ENCODE data around the gene COMT. TPM values are rescaled to one million over a fixed set of nuclear protein-coding genes. Genes with fewer than 3 reads are reported as not detected.

Gene COMT
- total and polyA plus RNA-seq, 9 of the 15 experiments (the other 6 are each of a cell fraction or from before 2014, with no cell fraction given), result 12.5 to 351 (median 155) TPM

DNA sequence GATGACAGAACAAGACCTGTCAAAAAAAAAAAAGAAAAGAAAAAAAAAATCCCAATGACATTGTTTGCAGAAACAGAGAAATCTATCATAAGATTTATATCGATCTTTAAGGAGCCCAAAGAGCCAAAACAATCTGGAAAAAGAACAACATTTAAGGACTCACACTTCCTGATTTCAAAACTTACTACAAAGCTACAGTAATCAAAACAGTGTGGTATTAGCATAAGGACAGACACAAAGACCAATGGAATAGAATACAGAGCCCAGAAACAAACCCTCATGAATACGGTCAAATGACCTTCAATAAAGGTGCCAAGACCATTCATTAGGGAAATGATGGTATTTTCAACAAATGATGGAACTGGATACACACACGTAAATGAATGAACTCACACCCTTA lies 62.9 kb downstream of the COMT start:
- CTCF ChIA-PET (ENCODE audit: low intra/inter-chr PET ratio), result no interaction called here
- peaks cover 19% of the 10 kb centered on the region for H3K9me3 ChIP-seq (replicated peaks; ENCODE audit: control insufficient read depth, insufficient read depth, low read depth, low read length)
- TF ChIP-seq, protein P1, sequence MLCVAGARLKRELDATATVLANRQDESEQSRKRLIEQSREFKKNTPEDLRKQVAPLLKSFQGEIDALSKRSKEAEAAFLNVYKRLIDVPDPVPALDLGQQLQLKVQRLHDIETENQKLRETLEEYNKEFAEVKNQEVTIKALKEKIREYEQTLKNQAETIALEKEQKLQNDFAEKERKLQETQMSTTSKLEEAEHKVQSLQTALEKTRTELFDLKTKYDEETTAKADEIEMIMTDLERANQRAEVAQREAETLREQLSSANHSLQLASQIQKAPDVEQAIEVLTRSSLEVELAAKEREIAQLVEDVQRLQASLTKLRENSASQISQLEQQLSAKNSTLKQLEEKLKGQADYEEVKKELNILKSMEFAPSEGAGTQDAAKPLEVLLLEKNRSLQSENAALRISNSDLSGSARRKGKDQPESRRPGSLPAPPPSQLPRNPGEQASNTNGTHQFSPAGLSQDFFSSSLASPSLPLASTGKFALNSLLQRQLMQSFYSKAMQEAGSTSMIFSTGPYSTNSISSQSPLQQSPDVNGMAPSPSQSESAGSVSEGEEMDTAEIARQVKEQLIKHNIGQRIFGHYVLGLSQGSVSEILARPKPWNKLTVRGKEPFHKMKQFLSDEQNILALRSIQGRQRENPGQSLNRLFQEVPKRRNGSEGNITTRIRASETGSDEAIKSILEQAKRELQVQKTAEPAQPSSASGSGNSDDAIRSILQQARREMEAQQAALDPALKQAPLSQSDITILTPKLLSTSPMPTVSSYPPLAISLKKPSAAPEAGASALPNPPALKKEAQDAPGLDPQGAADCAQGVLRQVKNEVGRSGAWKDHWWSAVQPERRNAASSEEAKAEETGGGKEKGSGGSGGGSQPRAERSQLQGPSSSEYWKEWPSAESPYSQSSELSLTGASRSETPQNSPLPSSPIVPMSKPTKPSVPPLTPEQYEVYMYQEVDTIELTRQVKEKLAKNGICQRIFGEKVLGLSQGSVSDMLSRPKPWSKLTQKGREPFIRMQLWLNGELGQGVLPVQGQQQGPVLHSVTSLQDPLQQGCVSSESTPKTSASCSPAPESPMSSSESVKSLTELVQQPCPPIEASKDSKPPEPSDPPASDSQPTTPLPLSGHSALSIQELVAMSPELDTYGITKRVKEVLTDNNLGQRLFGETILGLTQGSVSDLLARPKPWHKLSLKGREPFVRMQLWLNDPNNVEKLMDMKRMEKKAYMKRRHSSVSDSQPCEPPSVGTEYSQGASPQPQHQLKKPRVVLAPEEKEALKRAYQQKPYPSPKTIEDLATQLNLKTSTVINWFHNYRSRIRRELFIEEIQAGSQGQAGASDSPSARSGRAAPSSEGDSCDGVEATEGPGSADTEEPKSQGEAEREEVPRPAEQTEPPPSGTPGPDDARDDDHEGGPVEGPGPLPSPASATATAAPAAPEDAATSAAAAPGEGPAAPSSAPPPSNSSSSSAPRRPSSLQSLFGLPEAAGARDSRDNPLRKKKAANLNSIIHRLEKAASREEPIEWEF (CRISPR knock-in tag; IDR thresholded peaks at IDR 0.05), result 0 out of 2 replicates have a peak, but pooled peaks have one; percentile 27
- TF ChIP-seq DACH1 (IDR thresholded peaks at IDR 0.05; ENCODE audit: partially characterized antibody), result peak; percentile 26
- no peak for TF ChIP-seq ZNF431 (CRISPR knock-in tag; IDR thresholded peaks at IDR 0.05)
- TF ChIP-seq, protein P2, sequence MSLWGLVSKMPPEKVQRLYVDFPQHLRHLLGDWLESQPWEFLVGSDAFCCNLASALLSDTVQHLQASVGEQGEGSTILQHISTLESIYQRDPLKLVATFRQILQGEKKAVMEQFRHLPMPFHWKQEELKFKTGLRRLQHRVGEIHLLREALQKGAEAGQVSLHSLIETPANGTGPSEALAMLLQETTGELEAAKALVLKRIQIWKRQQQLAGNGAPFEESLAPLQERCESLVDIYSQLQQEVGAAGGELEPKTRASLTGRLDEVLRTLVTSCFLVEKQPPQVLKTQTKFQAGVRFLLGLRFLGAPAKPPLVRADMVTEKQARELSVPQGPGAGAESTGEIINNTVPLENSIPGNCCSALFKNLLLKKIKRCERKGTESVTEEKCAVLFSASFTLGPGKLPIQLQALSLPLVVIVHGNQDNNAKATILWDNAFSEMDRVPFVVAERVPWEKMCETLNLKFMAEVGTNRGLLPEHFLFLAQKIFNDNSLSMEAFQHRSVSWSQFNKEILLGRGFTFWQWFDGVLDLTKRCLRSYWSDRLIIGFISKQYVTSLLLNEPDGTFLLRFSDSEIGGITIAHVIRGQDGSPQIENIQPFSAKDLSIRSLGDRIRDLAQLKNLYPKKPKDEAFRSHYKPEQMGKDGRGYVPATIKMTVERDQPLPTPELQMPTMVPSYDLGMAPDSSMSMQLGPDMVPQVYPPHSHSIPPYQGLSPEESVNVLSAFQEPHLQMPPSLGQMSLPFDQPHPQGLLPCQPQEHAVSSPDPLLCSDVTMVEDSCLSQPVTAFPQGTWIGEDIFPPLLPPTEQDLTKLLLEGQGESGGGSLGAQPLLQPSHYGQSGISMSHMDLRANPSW (CRISPR knock-in tag; IDR thresholded peaks at IDR 0.05), result peak; percentile 17; the same call in 1 of the 2 replicates
- no peak for TF ChIP-seq GABPA (tag; conservative IDR thresholded peaks at IDR 0.05; ENCODE audit: low read depth)
- TF ChIP-seq, protein P3, sequence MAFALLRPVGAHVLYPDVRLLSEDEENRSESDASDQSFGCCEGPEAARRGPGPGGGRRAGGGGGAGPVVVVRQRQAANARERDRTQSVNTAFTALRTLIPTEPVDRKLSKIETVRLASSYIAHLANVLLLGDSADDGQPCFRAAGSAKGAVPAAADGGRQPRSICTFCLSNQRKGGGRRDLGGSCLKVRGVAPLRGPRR (CRISPR knock-in tag; IDR thresholded peaks at IDR 0.05), result 0 out of 2 replicates have a peak, but pooled peaks have one; percentile 18
- TF ChIP-seq ZNF197 (CRISPR knock-in tag; IDR thresholded peaks at IDR 0.05; ENCODE audit: low read depth), result no peak
- TF ChIP-seq, protein P4, sequence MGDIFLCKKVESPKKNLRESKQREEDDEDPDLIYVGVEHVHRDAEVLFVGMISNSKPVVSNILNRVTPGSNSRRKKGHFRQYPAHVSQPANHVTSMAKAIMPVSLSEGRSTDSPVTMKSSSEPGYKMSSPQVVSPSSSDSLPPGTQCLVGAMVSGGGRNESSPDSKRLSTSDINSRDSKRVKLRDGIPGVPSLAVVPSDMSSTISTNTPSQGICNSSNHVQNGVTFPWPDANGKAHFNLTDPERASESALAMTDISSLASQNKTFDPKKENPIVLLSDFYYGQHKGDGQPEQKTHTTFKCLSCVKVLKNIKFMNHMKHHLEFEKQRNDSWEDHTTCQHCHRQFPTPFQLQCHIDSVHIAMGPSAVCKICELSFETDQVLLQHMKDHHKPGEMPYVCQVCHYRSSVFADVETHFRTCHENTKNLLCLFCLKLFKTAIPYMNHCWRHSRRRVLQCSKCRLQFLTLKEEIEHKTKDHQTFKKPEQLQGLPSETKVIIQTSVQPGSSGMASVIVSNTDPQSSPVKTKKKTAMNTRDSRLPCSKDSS (IDR thresholded peaks at IDR 0.05; ENCODE audit: low read depth, partially characterized antibody), result peak; percentile 67
- no peak for TF ChIP-seq PHF8 (IDR thresholded peaks at IDR 0.05; ENCODE audit: borderline replicate concordance, low read length)
- no peak for TF ChIP-seq HLTF (IDR thresholded peaks at IDR 0.05)
- peak; percentile 69; the same call in 1 of the 2 replicates for TF ChIP-seq CBX1 (IDR thresholded peaks at IDR 0.05; ENCODE audit: low read depth)

More for the DNA sequence above, 62.9 kb downstream of the COMT start:
- Histone ChIP-seq H3K36me3 (ENCODE audit: control insufficient read depth, insufficient read depth, low read length) (peaks cover 8% of the 10 kb centered on the region; the same call in 1 of the 3 replicates), H3K27ac (ENCODE audit: extremely low read depth, low read depth, low read length) (no peak overlapping the region), H4K20me1 (replicated peaks; ENCODE audit: control insufficient read depth, insufficient read depth, low read length) (peaks cover 8% of the 10 kb centered on the region; the same call in 1 of the 2 replicates), H3K79me2 (ENCODE audit: control insufficient read depth, insufficient read depth, low read length) (peaks cover 10% of the 10 kb centered on the region; the same call in 1 of the 3 replicates), H3K9me1 (ENCODE audit: control insufficient read depth, insufficient read depth, low read length) (no peaks in the 10 kb centered on the region), H2AFZ (ENCODE audit: low read depth, low read length) (no peak overlapping the region), H3K27me3 (ENCODE audit: control insufficient read depth in 2 of 2, insufficient read depth in 2 of 2, low read length in 2 of 2) (no peaks in the 10 kb centered on the region), H3K9ac (ENCODE audit: insufficient read depth in 1 of 2, low read depth in 2 of 2, low read length in 2 of 2) (no peak overlapping the region), H3K4me1 (replicated peaks in 1 of 2; ENCODE audit: control insufficient read depth in 2 of 2, insufficient read depth in 2 of 2, low read length in 2 of 2) (peaks cover 34 to 40% of the 10 kb centered on the region in 2 experiments; a peak in 4 of 5 replicates), H3K4me2 (ENCODE audit: insufficient read depth, low read length) (no peak overlapping the region), H3K4me3 (no peak overlapping the region)
- WGBS (ENCODE audit: insufficient coverage, low coverage, missing lambda C conversion rate), result 62% methylated on average over 3 of the region's 3 CpGs
- in situ Hi-C loops (cut with MboI) (no loop called here), intact Hi-C loops (cut with micrococcal nuclease) (no loop called here)
- POLR2A ChIA-PET, result interaction anchor here (0.7 kb wide), 1 partner anchor 16 kb away, joined by 4 read pairs; no protein-coding TSS in a partner anchor
- no TSS peak for BruUV-seq (replicated peaks)
- no peak for ATAC-seq
- no peak for DNase-seq (ENCODE audit: extremely low read depth in 1 of 4, low spot score in 3 of 4)
- no peak for FAIRE-seq
